Hepatocyte (in vitro differentiated cells): ENCODE data around the gene RAP1A.

Source experiments
- CTCF ChIP-seq: fragments of 200-600 bp; sonication (generic); IDR thresholded peaks from 2 replicates; pipeline ENCODE4 v1.5.1; 2016; ENCODE audit warnings: antibody characterized with exemption, mild to moderate bottlenecking; ENCODE audit not compliant: poor library complexity
- EZH2 ChIP-seq: fragments of 200-600 bp; sonication (generic); IDR thresholded peaks from 2 replicates; pipeline ENCODE4 v1.6.1; 2016; ENCODE audit warnings: antibody characterized with exemption, mild to moderate bottlenecking, borderline replicate concordance
- EZH2phosphoT487 ChIP-seq: fragments of 200-600 bp; sonication (generic); IDR thresholded peaks from one replicate; pipeline ENCODE4 v1.6.1; 2018; ENCODE audit warnings: antibody characterized with exemption, mild to moderate bottlenecking, low read depth, moderate library complexity; ENCODE audit not compliant: unreplicated experiment, severe bottlenecking

DNA sequence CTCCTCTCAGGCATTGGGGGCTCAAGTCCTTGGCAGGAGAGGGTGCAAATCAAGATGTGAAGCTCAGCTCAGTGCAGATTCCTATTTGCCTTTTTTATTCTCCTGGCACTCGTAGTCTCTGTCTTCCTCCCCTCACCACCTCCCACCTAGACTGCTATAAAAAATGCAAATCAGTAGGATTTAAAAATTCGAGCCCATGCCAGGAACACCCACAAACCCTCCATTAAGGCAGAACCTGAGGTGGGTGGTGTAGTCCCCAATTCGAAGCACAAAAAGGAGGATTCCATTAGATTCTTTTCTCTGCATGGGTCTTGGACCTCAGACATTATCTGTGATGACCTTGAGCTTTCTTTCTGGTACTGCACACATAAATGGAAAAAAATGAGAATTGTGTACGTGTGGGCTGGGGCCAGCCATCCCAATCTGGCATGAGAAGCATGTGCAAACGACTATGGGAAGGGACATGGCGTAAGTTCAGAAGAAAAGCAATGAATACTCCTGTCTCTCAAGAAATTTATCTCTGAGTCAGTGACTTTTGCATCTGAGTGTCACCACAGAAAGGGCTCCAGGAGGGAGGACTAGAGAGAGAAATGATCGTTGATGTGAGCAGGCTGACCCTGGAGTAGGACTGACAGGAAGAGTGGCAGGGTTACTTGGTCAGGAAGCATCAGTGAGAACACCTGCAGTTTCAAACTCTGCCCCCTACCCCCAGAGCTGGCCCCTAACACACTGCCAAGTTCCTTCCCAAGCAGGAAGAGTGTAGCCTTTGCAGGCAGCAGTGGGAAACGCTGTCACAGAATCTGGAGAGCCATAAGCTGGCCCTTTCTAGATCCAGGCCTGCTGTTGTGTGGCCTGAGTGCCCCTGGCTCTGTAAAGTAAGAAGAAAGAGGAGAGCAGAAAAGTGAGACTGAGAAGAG, 117.9 kb downstream of the RAP1A start:
- no peak for TF ChIP-seq CTCF
- no peak for TF ChIP-seq EZH2phosphoT487
- no peak for TF ChIP-seq EZH2
